Caco-2 (cell line): ENCODE data around the gene PARD3. TPM values are rescaled to one million over a fixed set of nuclear protein-coding genes. Genes with fewer than 3 reads are reported as not detected.

Source experiments
- BruUV-seq: library from RNA; stranded (reverse); fragments of 400-500 nt; replicated peaks from 2 replicates; lab custom pipeline; 2021; lab: Mats Ljungman, UMichigan
- CTCF ChIA-PET: fragments of 300-600 bp; sonication (Branson Sonifier 250); formaldehyde crosslinking; loops from one replicate; lab custom pipeline; 2022; ENCODE audit warnings: antibody characterized with exemption; lab: Charles Lee
- POLR2A ChIA-PET: fragments of 300-600 bp; sonication (Branson Sonifier 250); formaldehyde crosslinking; loops from one replicate; lab custom pipeline; 2022; ENCODE audit warnings: antibody characterized with exemption; lab: Charles Lee
- DNase-seq, 2 experiments: peaks; one replicate each; pipeline versions ENCODE4 v3.0.0 to v3.0.0-alpha.2; 2020 to 2022
- H3K27me3 ChIP-seq: replicated peaks from 2 replicates; pipeline ENCODE4 v1.6.0; 2011; ENCODE audit warnings: low read length; ENCODE audit not compliant: control insufficient read depth, insufficient read depth
- H3K36me3 ChIP-seq: 2 replicates; pipeline ENCODE4 v1.5.1; 2011; ENCODE audit warnings: low read length; ENCODE audit not compliant: control insufficient read depth, insufficient read depth
- H3K4me1 ChIP-seq: fragments of 250-450 bp; sonication (Bioruptor Pico); 2 replicates; pipeline ENCODE4 v1.5.1; 2020; ENCODE audit warnings: mild to moderate bottlenecking
- H3K4me3 ChIP-seq: 2 replicates; pipeline ENCODE4 v1.5.1; 2011; ENCODE audit warnings: low read depth, mild to moderate bottlenecking, control low read depth, low read length
- H3K9me3 ChIP-seq: fragments of 250-450 bp; sonication (Bioruptor Pico); 2 replicates; pipeline ENCODE4 v1.5.1; 2020; ENCODE audit warnings: mild to moderate bottlenecking, moderate library complexity
- H3K27ac Mint-ChIP-seq: one replicate; pipeline ENCODE4 v1.8.0; 2022; ENCODE audit warnings: mixed read lengths; ENCODE audit not compliant: unreplicated experiment
- H3K27me3 Mint-ChIP-seq: one replicate; pipeline ENCODE4 v1.8.0; 2022; ENCODE audit warnings: mixed read lengths; ENCODE audit not compliant: insufficient read depth, unreplicated experiment
- H3K36me3 Mint-ChIP-seq: one replicate; pipeline ENCODE4 v1.8.0; 2022; ENCODE audit warnings: mild to moderate bottlenecking, mixed read lengths; ENCODE audit not compliant: insufficient read depth, unreplicated experiment
- H3K4me1 Mint-ChIP-seq: one replicate; pipeline ENCODE4 v1.8.0; 2022; ENCODE audit warnings: low read depth, mixed read lengths; ENCODE audit not compliant: unreplicated experiment
- H3K4me3 Mint-ChIP-seq: one replicate; pipeline ENCODE4 v1.8.0; 2022; ENCODE audit warnings: mild to moderate bottlenecking, moderate library complexity, mixed read lengths; ENCODE audit not compliant: unreplicated experiment
- H3K9me3 Mint-ChIP-seq: one replicate; pipeline ENCODE4 v1.8.0; 2022; ENCODE audit warnings: mixed read lengths; ENCODE audit not compliant: unreplicated experiment
- intact Hi-C: fragments of 100-400 bp; cut with micrococcal nuclease; formaldehyde crosslinking; loops from one replicate; pipeline ENCODE4 v1.10.0; 2022; ENCODE audit not compliant: unreplicated experiment
- total RNA-seq: library from RNA; stranded (reverse); gene quantifications from 2 replicates; pipeline ENCODE4 v1.2.3, GENCODE V29; 2022
- TF ChIP-seq, protein P1 (sequence below), 2 experiments: fragments of 200-600 bp in 1 of 2; IDR thresholded peaks; 1 replicate in 1 of 2; 2 replicates in 1 of 2; pipeline versions ENCODE4 v1.5.1 to v1.8.0; 2011 to 2022; ENCODE audit warnings: antibody characterized with exemption in 1 of 2, control low read depth in 1 of 2, inconsistent platforms in 1 of 2, low read depth in 1 of 2, low read length in 1 of 2, mild to moderate bottlenecking in 1 of 2, moderate library complexity in 1 of 2; ENCODE audit not compliant: insufficient read depth in 1 of 2, severe bottlenecking in 1 of 2, unreplicated experiment in 1 of 2

The PARD3 gene
- total RNA-seq, 1 experiment from 2014 or later: 80.7 TPM

DNA sequence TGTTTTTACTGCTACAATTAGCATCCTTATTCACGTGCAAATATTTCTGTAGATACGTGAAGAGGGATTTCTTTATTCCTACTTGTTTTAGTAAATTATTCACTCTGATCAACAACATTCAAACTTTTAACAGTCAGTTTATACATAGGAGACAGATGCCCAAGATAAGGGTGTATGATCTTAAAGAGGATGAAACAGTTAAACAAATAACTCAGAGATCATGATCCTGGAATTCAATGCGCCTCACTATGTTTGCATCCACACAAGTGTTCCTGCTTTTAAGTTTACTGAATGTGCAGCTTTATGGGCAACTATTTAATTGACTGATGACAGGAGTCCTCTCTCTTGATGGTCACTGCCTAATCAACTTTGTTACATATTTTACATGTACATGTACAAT, 394.8 kb downstream of the PARD3 start:
- CTCF ChIA-PET: no interaction called here
- no peak overlapping the region for H3K4me3 Mint-ChIP-seq
- POLR2A ChIA-PET: no interaction called here
- BruUV-seq: no TSS peak
- no peaks in the 10 kb centered on the region for H3K9me3 ChIP-seq
- no peak for DNase-seq
- H3K9me3 Mint-ChIP-seq: peaks cover 7% of the 10 kb centered on the region
- no peak overlapping the region for H3K4me3 ChIP-seq
- peaks cover 38% of the 10 kb centered on the region for H3K4me1 Mint-ChIP-seq
- peaks cover 4% of the 10 kb centered on the region for H3K36me3 Mint-ChIP-seq
- TF ChIP-seq, protein P1, sequence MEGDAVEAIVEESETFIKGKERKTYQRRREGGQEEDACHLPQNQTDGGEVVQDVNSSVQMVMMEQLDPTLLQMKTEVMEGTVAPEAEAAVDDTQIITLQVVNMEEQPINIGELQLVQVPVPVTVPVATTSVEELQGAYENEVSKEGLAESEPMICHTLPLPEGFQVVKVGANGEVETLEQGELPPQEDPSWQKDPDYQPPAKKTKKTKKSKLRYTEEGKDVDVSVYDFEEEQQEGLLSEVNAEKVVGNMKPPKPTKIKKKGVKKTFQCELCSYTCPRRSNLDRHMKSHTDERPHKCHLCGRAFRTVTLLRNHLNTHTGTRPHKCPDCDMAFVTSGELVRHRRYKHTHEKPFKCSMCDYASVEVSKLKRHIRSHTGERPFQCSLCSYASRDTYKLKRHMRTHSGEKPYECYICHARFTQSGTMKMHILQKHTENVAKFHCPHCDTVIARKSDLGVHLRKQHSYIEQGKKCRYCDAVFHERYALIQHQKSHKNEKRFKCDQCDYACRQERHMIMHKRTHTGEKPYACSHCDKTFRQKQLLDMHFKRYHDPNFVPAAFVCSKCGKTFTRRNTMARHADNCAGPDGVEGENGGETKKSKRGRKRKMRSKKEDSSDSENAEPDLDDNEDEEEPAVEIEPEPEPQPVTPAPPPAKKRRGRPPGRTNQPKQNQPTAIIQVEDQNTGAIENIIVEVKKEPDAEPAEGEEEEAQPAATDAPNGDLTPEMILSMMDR (IDR thresholded peaks at IDR 0.05; ENCODE audit: insufficient read depth in 1 of 2, low read depth in 1 of 2, low read length in 1 of 2, severe bottlenecking in 1 of 2, unreplicated experiment in 1 of 2): no peak
- no peaks in the 10 kb centered on the region; the same call in 1 of the 2 replicates for H3K4me1 ChIP-seq
- no peaks in the 10 kb centered on the region for H3K27me3 Mint-ChIP-seq
- intact Hi-C loops: no loop called here
- H3K27me3 ChIP-seq: no peaks in the 10 kb centered on the region
- H3K27ac Mint-ChIP-seq: no peak overlapping the region
- no peaks in the 10 kb centered on the region for H3K36me3 ChIP-seq

DNA sequence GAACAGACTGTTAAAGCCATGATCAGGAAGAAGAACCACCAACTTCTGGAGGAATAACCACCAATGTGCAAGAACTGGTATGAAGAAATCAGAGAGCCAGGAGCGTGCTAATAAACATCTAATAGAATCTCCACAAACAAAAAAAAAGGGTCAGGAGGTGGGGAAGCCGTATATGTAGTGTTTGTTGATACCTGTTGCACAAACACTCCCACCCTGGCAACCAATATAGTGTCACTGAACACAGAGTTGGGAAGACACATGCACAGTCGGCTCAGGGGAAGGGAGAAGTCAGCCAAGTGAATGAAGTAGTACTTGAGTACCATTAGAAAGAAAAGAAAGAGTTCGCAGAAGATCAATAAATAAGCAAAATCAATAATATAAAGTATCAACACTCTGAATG, 400.1 kb downstream of the PARD3 start:
- TF ChIP-seq, protein P1 (IDR thresholded peaks at IDR 0.05; ENCODE audit: insufficient read depth in 1 of 2, low read depth in 1 of 2, low read length in 1 of 2, severe bottlenecking in 1 of 2, unreplicated experiment in 1 of 2): no peak
- BruUV-seq: no TSS peak
- intact Hi-C loops: no loop called here
- Mint-ChIP-seq H3K9me3 (no peaks in the 10 kb centered on the region), H3K27me3 (no peaks in the 10 kb centered on the region), H3K36me3 (no peaks in the 10 kb centered on the region), H3K4me3 (no peak overlapping the region), H3K27ac (no peak overlapping the region), H3K4me1 (peaks cover 13% of the 10 kb centered on the region)
- CTCF ChIA-PET: no interaction called here
- H3K36me3 ChIP-seq: no peaks in the 10 kb centered on the region
- H3K4me1 ChIP-seq: no peaks in the 10 kb centered on the region; the same call in 1 of the 2 replicates
- POLR2A ChIA-PET: no interaction called here
- H3K27me3 ChIP-seq: no peaks in the 10 kb centered on the region
- H3K9me3 ChIP-seq: no peaks in the 10 kb centered on the region
- H3K4me3 ChIP-seq: no peak overlapping the region
- DNase-seq: no peak

DNA sequence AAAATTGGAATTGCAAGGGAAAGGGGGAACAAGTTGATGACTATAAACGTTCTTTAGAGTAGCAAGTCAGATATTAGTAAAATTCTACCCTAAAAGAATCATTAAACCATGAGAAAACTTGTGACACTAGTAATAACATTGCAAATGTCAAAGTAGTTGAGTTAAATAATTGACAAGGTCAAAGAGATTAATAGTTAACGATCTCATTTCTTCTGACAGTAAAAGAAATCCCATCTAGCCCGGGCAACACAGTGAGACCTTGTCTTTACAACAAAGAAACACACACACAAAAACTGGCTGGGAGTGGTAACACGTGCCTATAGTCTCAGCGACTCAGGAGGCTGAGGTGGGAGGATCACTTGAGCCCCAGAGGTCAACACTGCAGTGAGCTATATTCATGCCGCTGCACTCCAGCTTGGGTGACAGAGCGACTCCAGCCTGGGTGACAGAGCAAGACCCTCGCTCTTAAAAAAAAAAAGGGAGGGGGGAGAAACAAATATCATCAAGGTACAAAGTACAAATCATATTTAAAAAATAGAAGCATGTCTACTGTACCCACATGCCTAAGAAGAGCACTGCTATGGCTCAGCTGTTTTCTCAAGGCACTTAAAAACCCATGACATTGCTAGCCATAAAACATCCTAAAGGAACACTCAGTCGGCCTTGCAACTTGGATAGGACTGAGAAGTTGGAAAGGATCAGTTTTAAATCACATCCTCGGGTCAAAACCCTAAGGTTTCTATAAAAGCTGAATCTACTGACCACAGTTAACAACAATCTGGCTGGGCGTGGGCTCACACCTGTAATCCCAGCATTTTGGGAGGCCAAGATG, 401.1 kb downstream of the PARD3 start:
- Mint-ChIP-seq H3K27me3 (no peaks in the 10 kb centered on the region), H3K4me1 (peaks cover 13% of the 10 kb centered on the region), H3K4me3 (no peak overlapping the region), H3K27ac (no peak overlapping the region), H3K36me3 (no peaks in the 10 kb centered on the region), H3K9me3 (no peaks in the 10 kb centered on the region)
- intact Hi-C loops: no loop called here
- Histone ChIP-seq H3K9me3 (no peaks in the 10 kb centered on the region), H3K4me3 (no peak overlapping the region), H3K4me1 (no peaks in the 10 kb centered on the region; the same call in 1 of the 2 replicates), H3K27me3 (no peaks in the 10 kb centered on the region), H3K36me3 (no peaks in the 10 kb centered on the region)
- TF ChIP-seq, protein P1 (IDR thresholded peaks at IDR 0.05; ENCODE audit: insufficient read depth in 1 of 2, low read depth in 1 of 2, low read length in 1 of 2, severe bottlenecking in 1 of 2, unreplicated experiment in 1 of 2): no peak
- CTCF ChIA-PET: no interaction called here
- no TSS peak for BruUV-seq
- DNase-seq: no peak
- POLR2A ChIA-PET: no interaction called here
